H1 (cell line): ENCODE data around the gene PPP2R2B. TPM values are rescaled to one million over a fixed set of nuclear protein-coding genes. Genes with fewer than 3 reads are reported as not detected.

Experiments
- CTCF ChIA-PET: fragments of 300-600 bp; sonication (Branson Sonifier 250); formaldehyde crosslinking; loops from one replicate; lab custom pipeline; 2021; ENCODE audit not compliant: partially characterized antibody; lab: Charles Lee
- POLR2A ChIA-PET: fragments of 300-600 bp; sonication (Branson Sonifier 250); formaldehyde crosslinking; loops from one replicate; lab custom pipeline; 2021; ENCODE audit warnings: inconsistent platforms; ENCODE audit not compliant: partially characterized antibody; lab: Charles Lee
- DNase-seq, 2 experiments: peaks; one replicate each; pipeline versions ENCODE4 v3.0.0 to v3.0.0-alpha.2; 2010 to 2022; ENCODE audit warnings: low spot score in 2 of 2, low read depth in 1 of 2, mixed read lengths in 1 of 2
- FAIRE-seq: peaks from 2 replicates; lab custom pipeline; 2011; peaks lifted over from hg19 to GRCh38; lab: Jason Lieb, UNC
- H2AFZ ChIP-seq: 2 replicates; pipeline ENCODE4 v1.8.1; 2012; ENCODE audit warnings: low read length, inconsistent platforms
- H2AK5ac ChIP-seq: 2 replicates; pipeline ENCODE4 v1.6.1; 2013; ENCODE audit warnings: low read depth, low read length
- H2BK120ac ChIP-seq: replicated peaks from 2 replicates; pipeline ENCODE3; 2013; ENCODE audit warnings: low read depth, low read length, inconsistent platforms
- H2BK12ac ChIP-seq: 2 replicates; pipeline ENCODE4 v1.6.1; 2013; ENCODE audit warnings: low read depth, low read length
- H2BK15ac ChIP-seq: 2 replicates; pipeline ENCODE4 v1.6.1; 2013; ENCODE audit warnings: low read length
- H2BK20ac ChIP-seq: 2 replicates; pipeline ENCODE4 v1.6.1; 2013; ENCODE audit warnings: low read length
- H2BK5ac ChIP-seq: 2 replicates; pipeline ENCODE4 v1.6.1; 2013; ENCODE audit warnings: low read depth, low read length
- H3K14ac ChIP-seq: 2 replicates; pipeline ENCODE4 v1.6.1; 2013; ENCODE audit warnings: inconsistent platforms; ENCODE audit not compliant: insufficient read length
- H3K18ac ChIP-seq: 2 replicates; pipeline ENCODE4 v1.6.1; 2013; ENCODE audit warnings: low read length; ENCODE audit errors: extremely low read depth
- H3K23ac ChIP-seq: 2 replicates; pipeline ENCODE4 v1.6.1; 2013; ENCODE audit warnings: inconsistent platforms; ENCODE audit not compliant: insufficient read length
- H3K23me2 ChIP-seq: 2 replicates; pipeline ENCODE4 v1.6.1; 2013; ENCODE audit warnings: low read depth, low read length
- H3K27ac ChIP-seq: 2 replicates; pipeline ENCODE4 v1.6.1; 2011; ENCODE audit warnings: low read depth, low read length, inconsistent platforms
- H3K27me3 ChIP-seq, 4 experiments: replicated peaks in 1 of 4; 1 replicate in 1 of 4; 2 replicates in 3 of 4; pipeline versions ENCODE4 v1.6.1 to v1.8.1; 2011 to 2013; ENCODE audit warnings: low read length in 3 of 4, mild to moderate bottlenecking in 3 of 4, inconsistent platforms in 2 of 4, mixed read lengths in 2 of 4, moderate library complexity in 1 of 4; ENCODE audit not compliant: control insufficient read depth in 3 of 4, insufficient read depth in 3 of 4; ENCODE audit errors: extremely low read depth in 1 of 4
- H3K36me3 ChIP-seq, 4 experiments: 2 replicates each; pipeline versions ENCODE4 v1.6.1 to v1.8.1; 2011 to 2013; ENCODE audit warnings: mild to moderate bottlenecking in 4 of 4, low read length in 3 of 4, moderate library complexity in 2 of 4, control low read depth in 1 of 4, inconsistent platforms in 1 of 4; ENCODE audit not compliant: insufficient read depth in 4 of 4, control insufficient read depth in 2 of 4
- H3K4ac ChIP-seq: replicated peaks from 2 replicates; pipeline ENCODE3; 2013; ENCODE audit warnings: low read length, low read depth, mixed read lengths, inconsistent platforms; ENCODE audit not compliant: insufficient read length
- H3K4me1 ChIP-seq, 4 experiments: replicated peaks in 1 of 4; 1 replicate in 1 of 4; 2 replicates in 3 of 4; pipeline versions ENCODE4 v1.6.1 to v1.8.1; 2011 to 2013; ENCODE audit warnings: low read length in 3 of 4, inconsistent platforms in 2 of 4, mixed read lengths in 1 of 4; ENCODE audit not compliant: insufficient read depth in 4 of 4, control insufficient read depth in 3 of 4
- H3K4me2 ChIP-seq, 2 experiments: 2 replicates each; pipeline versions ENCODE4 v1.6.1 to v1.8.1; 2011 to 2013; ENCODE audit warnings: low read depth in 2 of 2, low read length in 2 of 2, control low read depth in 1 of 2, inconsistent platforms in 1 of 2, mild to moderate bottlenecking in 1 of 2; ENCODE audit not compliant: insufficient read depth in 1 of 2
- H3K4me3 ChIP-seq, 4 experiments: fragments of 200-600, 300-600 bp in 1 of 4; sonication (generic), shearing (Covaris generic), sonication (Bioruptor Twin) in 1 of 4; 2 replicates each; pipeline versions ENCODE4 v1.5.1 to v1.8.1; 2011 to 2016; ENCODE audit warnings: low read length in 4 of 4, low read depth in 3 of 4, control low read depth in 2 of 4, inconsistent platforms in 2 of 4, mild to moderate bottlenecking in 2 of 4, mixed read lengths in 1 of 4, moderate library complexity in 1 of 4; ENCODE audit not compliant: insufficient read depth in 2 of 4; ENCODE audit errors: extremely low read depth in 1 of 4
- H3K56ac ChIP-seq: replicated peaks from 2 replicates; pipeline ENCODE3; 2013; ENCODE audit warnings: low read depth, mild to moderate bottlenecking, mixed read lengths, low read length, inconsistent platforms; ENCODE audit not compliant: insufficient read length
- H3K79me1 ChIP-seq: 2 replicates; pipeline ENCODE4 v1.6.1; 2013; ENCODE audit warnings: low read depth, low read length, control low read depth
- H3K79me2 ChIP-seq, 2 experiments: 2 replicates each; pipeline versions ENCODE4 v1.6.1 to v1.8.1; 2012 to 2013; ENCODE audit warnings: low read length in 2 of 2, mild to moderate bottlenecking in 2 of 2, inconsistent platforms in 1 of 2; ENCODE audit not compliant: insufficient read depth in 2 of 2, control insufficient read depth in 1 of 2
- H3K9ac ChIP-seq, 4 experiments: replicated peaks in 1 of 4; 1 replicate in 1 of 4; 2 replicates in 3 of 4; pipeline versions ENCODE4 v1.6.1 to v1.8.1; 2011 to 2013; ENCODE audit warnings: low read depth in 3 of 4, low read length in 3 of 4, control low read depth in 2 of 4, mild to moderate bottlenecking in 2 of 4, moderate library complexity in 2 of 4, inconsistent platforms in 1 of 4; ENCODE audit errors: extremely low read depth in 1 of 4
- H3K9me3 ChIP-seq, 2 experiments: 2 replicates each; pipeline versions ENCODE4 v1.6.1 to v1.8.1; 2012 to 2013; ENCODE audit warnings: mild to moderate bottlenecking in 2 of 2, moderate library complexity in 2 of 2, control low read depth in 1 of 2, inconsistent platforms in 1 of 2, low read depth in 1 of 2, low read length in 1 of 2, mixed read lengths in 1 of 2; ENCODE audit not compliant: insufficient read depth in 2 of 2
- H4K20me1 ChIP-seq, 2 experiments: replicated peaks in 1 of 2; 2 replicates each; pipeline versions ENCODE3 to v1.8.1; 2011 to 2013; ENCODE audit warnings: inconsistent platforms in 2 of 2, low read length in 2 of 2, mild to moderate bottlenecking in 1 of 2; ENCODE audit not compliant: insufficient read depth in 2 of 2, control insufficient read depth in 1 of 2
- H4K5ac ChIP-seq: 2 replicates; pipeline ENCODE4 v1.6.1; 2013; ENCODE audit warnings: low read length, low read depth, mixed read lengths, inconsistent platforms; ENCODE audit not compliant: insufficient read length
- H4K8ac ChIP-seq: 2 replicates; pipeline ENCODE4 v1.8.0; 2013; ENCODE audit warnings: mild to moderate bottlenecking, moderate library complexity, low read length, inconsistent platforms; ENCODE audit not compliant: insufficient read depth; ENCODE audit errors: extremely low read depth
- H4K91ac ChIP-seq: replicated peaks from 2 replicates; pipeline ENCODE3; 2013; ENCODE audit warnings: low read length, mixed read lengths, inconsistent platforms; ENCODE audit not compliant: insufficient read length
- CREB1 ChIP-seq: IDR thresholded peaks from 2 replicates; pipeline ENCODE4 v1.6.1; 2012; ENCODE audit warnings: inconsistent platforms
- FOSL1 ChIP-seq: IDR thresholded peaks from 2 replicates; pipeline ENCODE4 v1.6.1; 2011; ENCODE audit warnings: mild to moderate bottlenecking, low read depth, low read length, moderate library complexity; ENCODE audit not compliant: insufficient read depth
- KDM1A ChIP-seq: fragments of 200-600, 300-600 bp; sonication (generic); IDR thresholded peaks from 2 replicates; pipeline ENCODE4 v1.7.1; 2016; ENCODE audit warnings: mild to moderate bottlenecking, low read length, borderline replicate concordance
- POLR2AphosphoS5 ChIP-seq: IDR thresholded peaks from 2 replicates; pipeline ENCODE4 v1.6.1; 2011; ENCODE audit warnings: low read depth, low read length
- RXRA ChIP-seq: IDR thresholded peaks from 2 replicates; pipeline ENCODE4 v1.6.1; 2011; ENCODE audit warnings: low read depth, mild to moderate bottlenecking, low read length, moderate library complexity; ENCODE audit not compliant: insufficient read depth
- SIRT6 ChIP-seq: IDR thresholded peaks from one replicate; pipeline ENCODE4 v1.7.1; 2012; ENCODE audit warnings: low read length, inconsistent platforms
- TAF1 ChIP-seq: IDR thresholded peaks from 2 replicates; pipeline ENCODE4 v1.6.1; 2011; ENCODE audit warnings: mild to moderate bottlenecking, low read depth, low read length
- TBP ChIP-seq: IDR thresholded peaks from 2 replicates; pipeline ENCODE4 v1.6.1; 2011; ENCODE audit warnings: low read depth, low read length, improper control_type of control experiment
- polyA plus RNA-seq, 7 experiments: library from polyadenylated mRNA; depleted of rRNA in 3 of 7; stranded (reverse) in 5 of 7; unstranded in 2 of 7; fragments of >200 nt in 5 of 7; fragments of 200-250 nt in 2 of 7; gene quantifications; 1 replicate in 5 of 7; 2 replicates in 1 of 7; 4 replicates in 1 of 7; pipeline versions ENCODE4 v1.2.1 to v1.2.3, GENCODE V29; 2011 to 2013; ENCODE audit warnings: missing spikeins in 2 of 7, mixed read lengths in 2 of 7
- total RNA-seq: library from RNA; stranded (reverse); fragmentation: NEBNext Ultra II Directional; extraction: Animal tissue kit (Norgen Biotek cat#: 25700); gene quantifications from 2 replicates; pipeline ENCODE4 v1.2.1, GENCODE V29; 2021

PPP2R2B gene
- total and polyA plus RNA-seq, 2 of the 8 experiments (the other 6 are each of a cell fraction or from before 2014, with no cell fraction given), result 21.1 to 37.1 TPM

DNA sequence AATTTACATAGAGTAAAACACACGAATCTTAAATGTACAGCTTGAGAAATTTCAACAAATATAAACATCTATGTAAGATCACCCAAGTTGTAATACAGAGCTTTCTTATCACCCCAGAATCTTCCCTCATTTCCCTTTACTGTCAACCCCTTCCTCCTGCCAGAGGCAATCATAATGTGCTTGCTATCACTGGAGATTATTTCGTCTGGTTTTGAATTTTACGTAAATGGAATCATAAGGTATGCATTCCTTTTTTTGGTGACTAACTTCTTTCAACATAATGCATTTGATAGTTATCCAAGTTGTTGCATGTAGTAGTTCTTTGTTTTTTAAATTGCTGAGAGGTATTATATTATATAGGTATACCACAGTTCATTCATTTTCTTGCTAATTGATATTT is 325.1 kb downstream of the PPP2R2B start (continued):
- TF ChIP-seq POLR2AphosphoS5, result no peak

DNA sequence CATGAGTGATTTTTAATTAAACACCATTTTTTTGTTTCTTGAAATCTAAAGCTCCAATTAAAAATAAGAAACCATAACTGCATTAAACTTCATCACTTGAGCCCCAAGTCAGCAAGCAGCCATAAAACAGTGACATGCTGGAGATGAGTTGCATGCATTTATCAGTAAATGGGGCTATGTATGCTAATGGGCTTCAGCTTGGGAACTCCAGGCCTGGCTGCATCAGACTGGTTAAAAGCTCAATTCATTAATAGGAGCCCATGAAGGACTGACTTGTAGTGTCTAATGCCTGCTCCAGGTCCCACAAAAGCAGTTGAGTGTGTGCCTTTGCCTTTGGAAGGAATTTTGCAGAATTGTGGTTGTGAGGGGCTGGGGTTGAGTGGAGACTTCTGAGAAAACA is 328.9 kb downstream of the PPP2R2B start:
- Histone ChIP-seq H2BK5ac (no peak overlapping the region), H3K18ac (no peak overlapping the region), H2BK12ac (no peak overlapping the region), H3K9ac (no peak overlapping the region), H3K4ac (no peak overlapping the region), H3K4me3 (no peak overlapping the region), H2BK20ac (no peak overlapping the region), H3K23me2 (no peaks in the 10 kb centered on the region), H2AK5ac (no peak overlapping the region), H3K79me2 (no peaks in the 10 kb centered on the region), H3K36me3 (no peaks in the 10 kb centered on the region), H4K20me1 (no peaks in the 10 kb centered on the region), H2BK15ac (no peak overlapping the region), H3K79me1 (no peaks in the 10 kb centered on the region), H3K14ac (no peak overlapping the region), H4K91ac (no peak overlapping the region), H3K23ac (no peak overlapping the region), H2BK120ac (no peak overlapping the region), H3K4me1 (no peaks in the 10 kb centered on the region), H3K27ac (no peak overlapping the region), H2AFZ (no peak overlapping the region), H3K4me2 (no peak overlapping the region), H3K27me3 (no peaks in the 10 kb centered on the region), H3K9me3 (no peaks in the 10 kb centered on the region), H3K56ac (no peak overlapping the region), H4K5ac (no peak overlapping the region), H4K8ac (no peak overlapping the region)
- DNase-seq, result no peak
- no peak for TF ChIP-seq FOSL1
- TF ChIP-seq SIRT6, result no peak
- no peak for TF ChIP-seq KDM1A
- no peak for TF ChIP-seq RXRA
- no peak for TF ChIP-seq TBP
- TF ChIP-seq TAF1, result no peak
- TF ChIP-seq CREB1, result no peak
- ChIA-PET POLR2A (no interaction called here), CTCF (interaction anchor here (0.6 to 1.4 kb wide), 7 partner anchors 19 to 444 kb away, joined by 3 to 7 read pairs (median 3); no protein-coding TSS in a partner anchor)
- FAIRE-seq, result no peak
